IPS-20b (cell line): ENCODE data around the gene FGF12.

Experiments used
- H3K27ac ChIP-seq: one replicate; pipeline ENCODE4 v1.5.1; 2013; ENCODE audit warnings: low read length
- H3K27me3 ChIP-seq: 2 replicates; pipeline ENCODE4 v1.6.1; 2013; ENCODE audit warnings: mild to moderate bottlenecking, low read length, inconsistent platforms; ENCODE audit not compliant: insufficient read depth
- H3K36me3 ChIP-seq: 2 replicates; pipeline ENCODE4 v1.6.1; 2013; ENCODE audit warnings: low read depth, mild to moderate bottlenecking, inconsistent platforms, low read length, moderate library complexity; ENCODE audit not compliant: insufficient read depth
- H3K4me1 ChIP-seq: 2 replicates; pipeline ENCODE4 v1.6.1; 2013; ENCODE audit warnings: mild to moderate bottlenecking, control low read depth, inconsistent platforms, low read length, moderate library complexity; ENCODE audit not compliant: insufficient read depth
- H3K4me3 ChIP-seq: 2 replicates; pipeline ENCODE4 v1.5.1; 2013; ENCODE audit warnings: mild to moderate bottlenecking, low read length, inconsistent platforms
- H3K9ac ChIP-seq: 2 replicates; pipeline ENCODE4 v1.6.1; 2013; ENCODE audit warnings: low read depth, mild to moderate bottlenecking, inconsistent platforms, low read length, moderate library complexity
- H3K9me3 ChIP-seq: 2 replicates; pipeline ENCODE4 v1.6.1; 2013; ENCODE audit warnings: mild to moderate bottlenecking, low read depth, low read length, inconsistent platforms; ENCODE audit not compliant: insufficient read depth

FGF12 gene

DNA sequence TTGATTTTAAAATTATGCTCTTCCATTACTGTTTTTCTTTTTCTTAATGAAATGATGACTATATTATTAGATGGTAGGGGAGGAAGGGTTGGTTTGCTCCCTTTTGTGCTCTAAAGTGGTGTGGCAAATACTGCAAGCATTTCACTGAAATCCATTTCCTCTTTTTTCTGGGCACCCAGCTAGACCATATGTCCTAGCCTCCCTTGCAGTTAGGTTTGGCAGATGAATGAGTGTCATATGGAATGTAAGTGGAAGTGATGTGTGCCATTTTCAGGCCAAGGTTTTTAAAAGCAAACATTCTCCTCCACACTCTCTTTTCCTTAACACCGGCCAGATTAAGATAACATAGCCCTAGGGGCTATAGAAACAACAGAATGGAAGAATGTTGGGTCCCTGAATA lies 363.0 kb downstream of the FGF12 start:
- Histone ChIP-seq H3K9ac (no peak overlapping the region), H3K27ac (no peak overlapping the region), H3K4me1 (no peaks in the 10 kb centered on the region), H3K9me3 (no peaks in the 10 kb centered on the region), H3K36me3 (no peaks in the 10 kb centered on the region), H3K27me3 (no peaks in the 10 kb centered on the region), H3K4me3 (no peak overlapping the region)

- H3K36me3 ChIP-seq: no peaks in the 10 kb centered on the region
- no peak overlapping the region for H3K27ac ChIP-seq
- H3K9ac ChIP-seq: no peak overlapping the region
- H3K4me1 ChIP-seq: no peaks in the 10 kb centered on the region; the same call in 1 of the 2 replicates
- H3K27me3 ChIP-seq: no peaks in the 10 kb centered on the region
- H3K4me3 ChIP-seq: no peak overlapping the region
- H3K9me3 ChIP-seq: no peaks in the 10 kb centered on the region
These were observed 372.7 kb downstream of the FGF12 start for GRCh38 chr3:192354687-192355086.

- Histone ChIP-seq H3K27ac (no peak overlapping the region), H3K9me3 (no peaks in the 10 kb centered on the region), H3K27me3 (no peaks in the 10 kb centered on the region), H3K36me3 (no peaks in the 10 kb centered on the region), H3K4me3 (no peak overlapping the region), H3K9ac (no peak overlapping the region), H3K4me1 (no peaks in the 10 kb centered on the region; the same call in 1 of the 2 replicates)
These were observed 375.2 kb downstream of the FGF12 start for GRCh38 chr3:192352142-192352541.

DNA sequence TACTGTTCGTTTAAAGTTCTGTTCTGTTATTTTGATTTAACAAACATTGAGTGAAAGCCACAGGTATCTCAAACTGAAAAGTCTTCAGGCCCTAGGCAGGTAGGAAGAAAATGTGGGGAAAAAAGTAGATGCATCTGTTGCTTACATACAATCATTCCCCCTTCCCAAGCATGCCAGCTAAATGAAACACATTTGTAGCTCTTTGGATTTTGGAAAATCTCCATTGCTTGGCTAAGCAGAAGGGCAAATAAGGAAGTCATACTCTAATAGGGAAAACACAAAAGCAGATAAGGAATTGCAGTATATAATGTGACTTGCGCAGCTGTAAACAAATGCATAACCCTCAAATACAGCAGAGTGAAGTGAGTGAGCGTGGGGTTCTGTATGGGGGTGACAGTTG lies 375.9 kb downstream of the FGF12 start:
- H3K9ac ChIP-seq: no peak overlapping the region

GRCh38 chr3:192340031-192340430 lies 387.3 kb downstream of the FGF12 start:
- H3K9me3 ChIP-seq: no peaks in the 10 kb centered on the region
- 0 out of 2 replicates have a peak, but pooled peaks cover 4% of the 10 kb centered on the region for H3K4me1 ChIP-seq
- no peak overlapping the region for H3K9ac ChIP-seq
- H3K4me3 ChIP-seq: no peak overlapping the region
- no peaks in the 10 kb centered on the region for H3K36me3 ChIP-seq
- H3K27ac ChIP-seq: no peak overlapping the region
- H3K27me3 ChIP-seq: no peaks in the 10 kb centered on the region

More for the DNA sequence above, 375.9 kb downstream of the FGF12 start:
- no peaks in the 10 kb centered on the region; the same call in 1 of the 2 replicates for H3K4me1 ChIP-seq
- no peaks in the 10 kb centered on the region for H3K36me3 ChIP-seq
- H3K4me3 ChIP-seq: no peak overlapping the region
- H3K27me3 ChIP-seq: no peaks in the 10 kb centered on the region
- H3K9me3 ChIP-seq: no peaks in the 10 kb centered on the region
- H3K27ac ChIP-seq: no peak overlapping the region

DNA sequence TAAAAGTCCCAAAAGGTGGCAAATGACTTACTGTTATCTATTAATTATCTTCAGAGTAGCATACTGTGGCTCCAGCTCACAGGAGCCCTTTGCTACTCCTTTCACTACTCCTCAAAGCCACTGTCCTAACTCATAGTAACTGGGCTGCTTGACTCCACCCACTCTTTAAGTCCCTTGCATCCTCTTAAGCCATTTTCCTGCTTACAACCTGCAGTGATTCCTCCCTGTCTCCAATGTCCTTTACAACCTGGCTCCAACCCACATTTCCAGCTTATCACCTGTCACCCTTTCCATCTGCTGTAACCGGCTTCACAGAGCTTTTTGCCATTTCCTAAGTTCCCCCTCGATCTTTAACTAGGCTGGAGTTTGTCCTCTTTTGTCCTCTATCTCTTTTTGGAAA lies 388.1 kb downstream of the FGF12 start:
- Histone ChIP-seq H3K4me3 (no peak overlapping the region), H3K27ac (no peak overlapping the region), H3K9ac (no peak overlapping the region), H3K4me1 (0 out of 2 replicates have a peak, but pooled peaks cover 4% of the 10 kb centered on the region), H3K9me3 (no peaks in the 10 kb centered on the region), H3K27me3 (no peaks in the 10 kb centered on the region), H3K36me3 (no peaks in the 10 kb centered on the region)

DNA sequence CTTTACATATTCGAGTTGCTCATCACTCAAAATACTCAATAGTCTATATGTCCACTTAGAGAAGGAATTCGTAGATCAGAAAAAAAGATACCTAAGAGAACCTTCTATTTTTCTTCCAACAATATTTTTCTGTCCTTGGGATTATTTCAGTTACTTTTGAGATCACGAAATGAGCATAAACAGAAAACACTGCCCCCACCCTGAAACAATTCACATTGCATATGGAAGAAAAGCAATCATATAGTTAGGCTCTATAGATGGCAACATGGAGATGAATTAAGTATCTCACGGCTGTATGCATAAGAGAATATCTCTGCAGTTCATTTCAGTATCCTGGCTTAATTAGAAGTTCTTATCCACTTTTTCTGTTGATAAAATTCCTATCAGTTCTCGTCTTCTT lies 391.1 kb downstream of the FGF12 start:
- no peaks in the 10 kb centered on the region for H3K36me3 ChIP-seq
- no peaks in the 10 kb centered on the region for H3K9me3 ChIP-seq
- H3K27me3 ChIP-seq: no peaks in the 10 kb centered on the region
- H3K9ac ChIP-seq: no peak overlapping the region
- no peak overlapping the region for H3K4me3 ChIP-seq
- H3K27ac ChIP-seq: no peak overlapping the region
- H3K4me1 ChIP-seq: peaks cover 8% of the 10 kb centered on the region

GRCh38 chr3:192332386-192333291 lies 394.7 kb downstream of the FGF12 start:
- Histone ChIP-seq H3K4me3 (peak overlapping the region; percentile 31; the same call in 1 of the 2 replicates), H3K36me3 (no peaks in the 10 kb centered on the region), H3K27me3 (no peaks in the 10 kb centered on the region), H3K9me3 (no peaks in the 10 kb centered on the region), H3K27ac (no peak overlapping the region), H3K4me1 (peaks cover 4% of the 10 kb centered on the region), H3K9ac (no peak overlapping the region)

GRCh38 chr3:192331749-192332385 lies 395.5 kb downstream of the FGF12 start:
- H3K27ac ChIP-seq: no peak overlapping the region
- peaks cover 4% of the 10 kb centered on the region for H3K4me1 ChIP-seq
- no peak overlapping the region for H3K4me3 ChIP-seq
- H3K27me3 ChIP-seq: no peaks in the 10 kb centered on the region
- no peak overlapping the region for H3K9ac ChIP-seq
- H3K36me3 ChIP-seq: no peaks in the 10 kb centered on the region
- no peaks in the 10 kb centered on the region for H3K9me3 ChIP-seq

DNA sequence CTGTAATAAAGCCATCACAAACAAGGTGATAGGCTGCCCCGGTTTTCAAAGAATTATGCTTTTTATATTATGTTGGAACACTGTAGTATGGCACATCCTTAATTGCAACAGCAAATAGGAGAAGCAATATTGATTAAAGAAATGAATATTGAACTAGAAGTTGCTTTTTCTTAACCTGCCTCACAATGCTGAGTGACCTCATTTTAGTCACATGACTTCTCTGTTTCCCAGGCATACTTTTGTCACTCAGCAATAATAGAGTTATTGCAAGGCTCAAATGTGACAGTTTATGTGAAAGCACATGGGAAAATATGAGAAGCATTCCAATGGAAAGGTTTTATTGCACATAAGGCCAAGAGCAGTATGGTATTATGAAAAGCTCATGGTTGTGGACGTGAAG lies 400.7 kb downstream of the FGF12 start:
- no peaks in the 10 kb centered on the region for H3K4me1 ChIP-seq
- H3K36me3 ChIP-seq: no peaks in the 10 kb centered on the region
- H3K27ac ChIP-seq: no peak overlapping the region
- no peak overlapping the region for H3K9ac ChIP-seq
- H3K27me3 ChIP-seq: no peaks in the 10 kb centered on the region
- no peak overlapping the region for H3K4me3 ChIP-seq
- no peaks in the 10 kb centered on the region for H3K9me3 ChIP-seq

DNA sequence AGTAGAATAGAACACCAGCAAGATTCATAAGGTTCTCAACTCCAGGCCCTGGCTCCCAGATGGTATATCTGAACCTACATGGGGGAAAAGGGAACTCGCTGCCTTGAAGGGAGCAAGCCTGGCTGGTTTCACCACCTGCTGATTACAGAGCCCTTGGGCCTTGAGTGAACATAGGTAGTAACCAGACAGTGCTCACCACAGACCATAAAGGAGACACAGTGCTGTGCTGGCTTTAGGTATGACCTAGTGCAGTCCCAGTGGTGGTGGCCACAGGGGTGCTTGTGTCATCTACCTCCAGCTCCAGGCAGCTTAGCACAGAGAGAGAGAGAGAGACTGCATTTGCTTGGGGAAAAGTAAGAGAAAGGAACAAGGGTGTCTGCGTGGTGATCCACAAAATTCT lies 409.8 kb downstream of the FGF12 start:
- Histone ChIP-seq H3K36me3 (no peaks in the 10 kb centered on the region), H3K4me1 (no peaks in the 10 kb centered on the region), H3K9ac (no peak overlapping the region), H3K27ac (no peak overlapping the region), H3K27me3 (no peaks in the 10 kb centered on the region), H3K9me3 (no peaks in the 10 kb centered on the region), H3K4me3 (no peak overlapping the region)

GRCh38 chr3:192313605-192314004 lies 413.7 kb downstream of the FGF12 start:
- Histone ChIP-seq H3K27ac (no peak overlapping the region), H3K27me3 (no peaks in the 10 kb centered on the region), H3K9ac (no peak overlapping the region), H3K36me3 (no peaks in the 10 kb centered on the region), H3K4me1 (no peaks in the 10 kb centered on the region), H3K4me3 (no peak overlapping the region), H3K9me3 (no peaks in the 10 kb centered on the region)
